K562 (cell line): ENCODE data around the gene CTAGE1. TPM values are rescaled to one million over a fixed set of nuclear protein-coding genes. Genes with fewer than 3 reads are reported as not detected.
A peak's percentile ranks its signal among the peaks of the same experiment; 100 is the strongest.

Experiments used
- ATAC-seq: fragments of 200-7000 bp; cut with Tn5 transposase; 3 replicates; pipeline ENCODE4 v1.9.1; 2020; ENCODE audit warnings: moderate library complexity
- BruUV-seq: library from RNA; stranded (reverse); fragments of 400-500 nt; replicated peaks from 2 replicates; lab custom pipeline; 2021; lab: Mats Ljungman, UMichigan
- CTCF ChIA-PET: fragments of 300-600 bp; formaldehyde crosslinking; extraction: SDS; loops from one replicate; lab custom pipeline; 2021; ENCODE audit warnings: low intra/inter-chr PET ratio; lab: Yijun Ruan, JAX
- POLR2A ChIA-PET: fragments of 300-600, 350-650 bp; sonication (Branson Sonifier 250); formaldehyde crosslinking; extraction: SDS; loops from one replicate; lab custom pipeline; 2021; ENCODE audit warnings: antibody characterized with exemption, inconsistent platforms; lab: Yijun Ruan, JAX
- DNase-seq, 4 experiments: peaks; one replicate each; pipeline versions ENCODE4 v3.0.0 to v3.0.0-alpha.2; 2011 to 2018; ENCODE audit warnings: low spot score in 3 of 4, mixed read lengths in 3 of 4; ENCODE audit errors: extremely low read depth in 1 of 4
- FAIRE-seq: peaks from 2 replicates; lab custom pipeline; 2011; peaks lifted over from hg19 to GRCh38; lab: Jason Lieb, UNC
- H2AFZ ChIP-seq: 2 replicates; pipeline ENCODE4 v1.6.0; 2011; ENCODE audit warnings: low read depth, low read length, control low read depth, inconsistent platforms
- H3K27ac ChIP-seq: fragments of 200-600 bp; 3 replicates; pipeline ENCODE4 v1.8.0; 2011; ENCODE audit warnings: low read depth, mild to moderate bottlenecking, control low read depth, inconsistent platforms, low read length, moderate library complexity, mixed read lengths; ENCODE audit errors: extremely low read depth
- H3K27me3 ChIP-seq, 2 experiments: fragments of 300-600 bp in 1 of 2; 2 replicates in 1 of 2; 3 replicates in 1 of 2; pipeline versions ENCODE4 v1.6.0 to v1.8.0; 2011; ENCODE audit warnings: inconsistent platforms in 2 of 2, low read length in 2 of 2, mild to moderate bottlenecking in 1 of 2, mixed read lengths in 1 of 2, moderate library complexity in 1 of 2; ENCODE audit not compliant: control insufficient read depth in 2 of 2, insufficient read depth in 2 of 2
- H3K36me3 ChIP-seq: fragments of 300-600 bp; 3 replicates; pipeline ENCODE4 v1.8.0; 2011; ENCODE audit warnings: mild to moderate bottlenecking, low read length, inconsistent platforms; ENCODE audit not compliant: control insufficient read depth, insufficient read depth
- H3K4me1 ChIP-seq, 2 experiments: fragments of 200-600 bp in 1 of 2; replicated peaks in 1 of 2; 2 replicates in 1 of 2; 3 replicates in 1 of 2; pipeline versions ENCODE4 v1.5.1 to v1.8.0; 2011; ENCODE audit warnings: inconsistent platforms in 2 of 2, low read length in 2 of 2, mild to moderate bottlenecking in 1 of 2, mixed read lengths in 1 of 2, moderate library complexity in 1 of 2; ENCODE audit not compliant: control insufficient read depth in 2 of 2, insufficient read depth in 2 of 2
- H3K4me2 ChIP-seq: 2 replicates; pipeline ENCODE4 v1.6.1; 2011; ENCODE audit warnings: low read length, control low read depth, inconsistent platforms, mixed read lengths; ENCODE audit not compliant: insufficient read depth
- H3K4me3 ChIP-seq: fragments of 200-600 bp; sonication (generic), shearing (Covaris generic); 2 replicates; pipeline ENCODE4 v1.5.1; 2016; ENCODE audit warnings: control low read depth, inconsistent platforms
- H3K79me2 ChIP-seq: fragments of 200-600 bp; 3 replicates; pipeline ENCODE4 v1.8.0; 2011; ENCODE audit warnings: low read length, inconsistent platforms; ENCODE audit not compliant: control insufficient read depth, insufficient read depth
- H3K9ac ChIP-seq, 2 experiments: 2 replicates each; pipeline versions ENCODE4 v1.6.0 to v1.6.1; 2011; ENCODE audit warnings: low read depth in 2 of 2, low read length in 2 of 2, control low read depth in 1 of 2, inconsistent platforms in 1 of 2, mild to moderate bottlenecking in 1 of 2, mixed read lengths in 1 of 2; ENCODE audit not compliant: insufficient read depth in 1 of 2
- H3K9me1 ChIP-seq: one replicate; pipeline ENCODE4 v1.6.0; 2011; ENCODE audit warnings: inconsistent platforms, mild to moderate bottlenecking, low read length, moderate library complexity; ENCODE audit not compliant: control insufficient read depth, insufficient read depth
- H3K9me3 ChIP-seq: replicated peaks from 2 replicates; pipeline ENCODE4 v1.5.1; 2011; ENCODE audit warnings: low read depth, low read length, inconsistent platforms; ENCODE audit not compliant: control insufficient read depth, insufficient read depth
- H4K20me1 ChIP-seq: replicated peaks from 2 replicates; pipeline ENCODE4 v1.6.1; 2011; ENCODE audit warnings: low read length, inconsistent platforms, mixed read lengths; ENCODE audit not compliant: control insufficient read depth, insufficient read depth
- HES1 ChIP-seq: fragments of 450-650 bp; IDR thresholded peaks from 2 replicates; pipeline ENCODE4 v1.6.1; 2016; ENCODE audit warnings: low read depth, mild to moderate bottlenecking, moderate library complexity
- HNRNPUL1 ChIP-seq: fragments of 200-400 bp; formaldehyde crosslinking; IDR thresholded peaks from 2 replicates; pipeline ENCODE4 v1.6.1; 2017; ENCODE audit warnings: low read length
- NEUROD1 ChIP-seq: fragments of 150-350 bp; IDR thresholded peaks from 2 replicates; pipeline ENCODE4 v1.6.1; 2014; ENCODE audit warnings: borderline replicate concordance, low read length, low read depth; ENCODE audit not compliant: partially characterized antibody
- SMARCA4 ChIP-seq: fragments of 450-650 bp; IDR thresholded peaks from 2 replicates; pipeline ENCODE4 v1.6.1; 2016
- ZNF408 ChIP-seq: fragments of 250-450 bp; sonication (Bioruptor Pico); IDR thresholded peaks from 2 replicates; pipeline ENCODE4 v1.4.0; 2020; ENCODE audit warnings: low read depth, mild to moderate bottlenecking, moderate library complexity
- in situ Hi-C: fragments of 300-500 bp; cut with MboI; formaldehyde crosslinking; loops from 4 replicates; pipeline ENCODE4 v1.15.0; 2018; ENCODE audit warnings: inconsistent platforms, mixed read lengths
- intact Hi-C: fragments of 100-400 bp; cut with micrococcal nuclease; formaldehyde crosslinking; loops from 2 replicates; pipeline ENCODE4 v1.14.2; 2022
- polyA plus RNA-seq, 8 experiments: library from polyadenylated mRNA; depleted of rRNA in 4 of 8; stranded (reverse) in 5 of 8; unstranded in 3 of 8; fragments of >200 nt; fragmentation: Nextera tagmentation in 2 of 8; fragmentation: Illumina TruSeq in 1 of 8; extraction: Ambion mirVana in 2 of 8; extraction: Trizol in 1 of 8; gene quantifications; 2 replicates each; pipeline versions ENCODE4 v1.2.1 to v1.2.3, GENCODE V29; 2011 to 2014; ENCODE audit warnings: inconsistent platforms in 1 of 8, missing spikeins in 1 of 8
- total RNA-seq, 7 experiments: library from RNA; depleted of rRNA in 6 of 7; stranded (reverse); fragments of >200 nt in 6 of 7; fragmentation: Illumina TruSeq in 2 of 7; extraction: Trizol in 2 of 7; gene quantifications; 2 replicates each; pipeline versions ENCODE4 v1.2.1 to v1.2.3, GENCODE V29; 2011 to 2021; ENCODE audit warnings: low replicate concordance in 1 of 7
- TF ChIP-seq, protein P1 (sequence below), 3 experiments: IDR thresholded peaks in 2 of 3; conservative IDR thresholded peaks in 1 of 3; 2 replicates each; pipeline ENCODE4 v1.5.1; 2011 to 2012; ENCODE audit warnings: low read length in 3 of 3, mild to moderate bottlenecking in 3 of 3, control low read depth in 2 of 3, improper control_type of control experiment in 1 of 3, inconsistent platforms in 1 of 3, low read depth in 1 of 3, mixed read lengths in 1 of 3, moderate library complexity in 1 of 3; ENCODE audit not compliant: insufficient read depth in 2 of 3

Gene CTAGE1
- total and polyA plus RNA-seq, 9 of the 15 experiments (the other 6 are each of a cell fraction or from before 2014, with no cell fraction given) = not detected

- Histone ChIP-seq H3K36me3 (no peaks in the 10 kb centered on the region), H3K4me3 (no peak overlapping the region), H3K9ac (no peak overlapping the region), H3K4me1 (no peaks in the 10 kb centered on the region), H4K20me1 (no peaks in the 10 kb centered on the region), H3K9me1 (no peaks in the 10 kb centered on the region), H3K4me2 (no peak overlapping the region), H3K27ac (no peak overlapping the region), H2AFZ (no peak overlapping the region), H3K27me3 (peaks cover 0 to 3% of the 10 kb centered on the region in 2 experiments; a peak in 1 of 5 replicates), H3K9me3 (no peaks in the 10 kb centered on the region), H3K79me2 (no peaks in the 10 kb centered on the region)
- DNase-seq (no peak), FAIRE-seq (no peak), ATAC-seq (no peak)
- POLR2A ChIA-PET = interaction anchor here (1.8 kb wide), 1 partner anchor 10 kb away, joined by 5 read pairs; no protein-coding TSS in a partner anchor
- intact Hi-C loops (no loop called here), in situ Hi-C loops (no loop called here)
- CTCF ChIA-PET = no interaction called here
- BruUV-seq = no TSS peak
- no peak for TF ChIP-seq SMARCA4
- TF ChIP-seq HNRNPUL1 = no peak
- TF ChIP-seq HES1 = no peak
- TF ChIP-seq, protein P1, sequence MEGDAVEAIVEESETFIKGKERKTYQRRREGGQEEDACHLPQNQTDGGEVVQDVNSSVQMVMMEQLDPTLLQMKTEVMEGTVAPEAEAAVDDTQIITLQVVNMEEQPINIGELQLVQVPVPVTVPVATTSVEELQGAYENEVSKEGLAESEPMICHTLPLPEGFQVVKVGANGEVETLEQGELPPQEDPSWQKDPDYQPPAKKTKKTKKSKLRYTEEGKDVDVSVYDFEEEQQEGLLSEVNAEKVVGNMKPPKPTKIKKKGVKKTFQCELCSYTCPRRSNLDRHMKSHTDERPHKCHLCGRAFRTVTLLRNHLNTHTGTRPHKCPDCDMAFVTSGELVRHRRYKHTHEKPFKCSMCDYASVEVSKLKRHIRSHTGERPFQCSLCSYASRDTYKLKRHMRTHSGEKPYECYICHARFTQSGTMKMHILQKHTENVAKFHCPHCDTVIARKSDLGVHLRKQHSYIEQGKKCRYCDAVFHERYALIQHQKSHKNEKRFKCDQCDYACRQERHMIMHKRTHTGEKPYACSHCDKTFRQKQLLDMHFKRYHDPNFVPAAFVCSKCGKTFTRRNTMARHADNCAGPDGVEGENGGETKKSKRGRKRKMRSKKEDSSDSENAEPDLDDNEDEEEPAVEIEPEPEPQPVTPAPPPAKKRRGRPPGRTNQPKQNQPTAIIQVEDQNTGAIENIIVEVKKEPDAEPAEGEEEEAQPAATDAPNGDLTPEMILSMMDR (IDR thresholded peaks at IDR 0.05 in 2 of 3, conservative IDR thresholded peaks at IDR 0.05 in 1 of 3; ENCODE audit: insufficient read depth in 2 of 3, low read depth in 1 of 3, low read length in 3 of 3) = peak in 1 of 3 experiments; percentile 6; a peak in 1 of 6 replicates
- TF ChIP-seq ZNF408 (CRISPR knock-in tag) = no peak
- no peak for TF ChIP-seq NEUROD1
These were observed 23.9 kb upstream of the CTAGE1 start for GRCh38 chr18:22441638-22442037.
